Measurements from ENCODE around the gene STAC.
"Not testable (repeated sequence)": the region's sequence is repeated elsewhere in the genome, so short reads cannot be mapped to it uniquely, and the experiment has no call there.

Gene STAC

DNA sequence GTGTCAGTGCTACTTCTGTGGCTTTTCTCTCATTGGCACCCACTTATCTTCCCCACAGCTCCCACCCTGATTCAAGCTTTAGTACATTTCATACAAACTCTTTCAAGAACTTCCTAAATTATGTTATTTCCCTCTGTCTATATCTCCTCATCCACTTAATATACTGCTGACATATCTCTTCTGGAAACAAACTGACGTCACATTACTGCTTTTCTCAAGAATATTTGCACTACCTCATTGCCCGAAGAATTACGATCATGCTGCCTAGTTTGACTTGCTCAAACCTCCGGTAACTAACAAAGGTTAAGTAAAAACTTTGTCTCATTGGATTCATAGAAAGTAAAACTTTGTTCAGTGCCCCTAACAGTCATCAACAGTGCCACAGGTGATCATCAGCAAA lies 76.5 kb downstream of the STAC start:
- TF ChIP-seq EZH2phosphoT487 (IDR thresholded peaks at IDR 0.05; ENCODE audit: low read depth): no peak
- TF ChIP-seq, protein P1, sequence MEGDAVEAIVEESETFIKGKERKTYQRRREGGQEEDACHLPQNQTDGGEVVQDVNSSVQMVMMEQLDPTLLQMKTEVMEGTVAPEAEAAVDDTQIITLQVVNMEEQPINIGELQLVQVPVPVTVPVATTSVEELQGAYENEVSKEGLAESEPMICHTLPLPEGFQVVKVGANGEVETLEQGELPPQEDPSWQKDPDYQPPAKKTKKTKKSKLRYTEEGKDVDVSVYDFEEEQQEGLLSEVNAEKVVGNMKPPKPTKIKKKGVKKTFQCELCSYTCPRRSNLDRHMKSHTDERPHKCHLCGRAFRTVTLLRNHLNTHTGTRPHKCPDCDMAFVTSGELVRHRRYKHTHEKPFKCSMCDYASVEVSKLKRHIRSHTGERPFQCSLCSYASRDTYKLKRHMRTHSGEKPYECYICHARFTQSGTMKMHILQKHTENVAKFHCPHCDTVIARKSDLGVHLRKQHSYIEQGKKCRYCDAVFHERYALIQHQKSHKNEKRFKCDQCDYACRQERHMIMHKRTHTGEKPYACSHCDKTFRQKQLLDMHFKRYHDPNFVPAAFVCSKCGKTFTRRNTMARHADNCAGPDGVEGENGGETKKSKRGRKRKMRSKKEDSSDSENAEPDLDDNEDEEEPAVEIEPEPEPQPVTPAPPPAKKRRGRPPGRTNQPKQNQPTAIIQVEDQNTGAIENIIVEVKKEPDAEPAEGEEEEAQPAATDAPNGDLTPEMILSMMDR (IDR thresholded peaks at IDR 0.05; ENCODE audit: low read depth, low read length): no peak
- Histone ChIP-seq H3K27ac (ENCODE audit: low read length) (no peak overlapping the region), H3K79me2 (ENCODE audit: low read length) (no peaks in the 10 kb centered on the region), H3K9ac (ENCODE audit: low read length) (no peak overlapping the region), H3K36me3 (replicated peaks; ENCODE audit: low read depth, low read length) (no peaks in the 10 kb centered on the region), H3K4me3 (ENCODE audit: low read length) (no peak overlapping the region), H3K4me2 (ENCODE audit: low read length) (no peak overlapping the region), H2AFZ (ENCODE audit: low read depth, low read length) (no peak overlapping the region), H3K9me3 (ENCODE audit: insufficient read depth, low read length) (no peaks in the 10 kb centered on the region), H4K20me1 (ENCODE audit: insufficient read depth, low read length) (no peaks in the 10 kb centered on the region), H3K4me1 (ENCODE audit: low read length) (no peaks in the 10 kb centered on the region), H3K27me3 (ENCODE audit: low read depth, low read length) (no peaks in the 10 kb centered on the region)

DNA sequence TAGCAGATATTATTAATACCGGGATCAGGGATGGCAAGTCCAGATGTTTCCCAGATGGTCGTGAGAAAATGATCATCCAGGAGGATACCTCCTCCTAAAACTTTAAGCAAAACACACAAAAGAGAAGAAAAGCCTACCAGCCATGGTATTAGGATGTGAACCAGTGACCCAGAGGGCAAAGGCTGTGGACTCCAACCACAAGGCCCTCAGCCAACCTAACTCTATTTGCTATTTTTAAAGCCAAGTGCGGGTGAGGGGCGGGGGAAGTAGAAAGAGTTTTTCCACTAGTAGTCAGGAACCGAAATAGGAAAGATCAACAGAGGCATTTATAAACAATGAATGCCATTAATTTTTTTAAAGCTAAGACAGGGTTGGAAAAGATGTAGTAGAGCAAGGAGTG lies 77.4 kb downstream of the STAC start:
- Histone ChIP-seq H2AFZ (ENCODE audit: low read depth, low read length) (no peak overlapping the region), H3K36me3 (replicated peaks; ENCODE audit: low read depth, low read length) (no peaks in the 10 kb centered on the region), H3K27me3 (ENCODE audit: low read depth, low read length) (no peaks in the 10 kb centered on the region), H3K4me3 (ENCODE audit: low read length) (no peak overlapping the region), H3K9ac (ENCODE audit: low read length) (no peak overlapping the region), H3K79me2 (ENCODE audit: low read length) (no peaks in the 10 kb centered on the region), H4K20me1 (ENCODE audit: insufficient read depth, low read length) (no peaks in the 10 kb centered on the region), H3K9me3 (ENCODE audit: insufficient read depth, low read length) (no peaks in the 10 kb centered on the region), H3K4me1 (ENCODE audit: low read length) (no peaks in the 10 kb centered on the region), H3K27ac (ENCODE audit: low read length) (no peak overlapping the region), H3K4me2 (ENCODE audit: low read length) (no peak overlapping the region)
- TF ChIP-seq EZH2phosphoT487 (IDR thresholded peaks at IDR 0.05; ENCODE audit: low read depth): no peak
- TF ChIP-seq, protein P1 (IDR thresholded peaks at IDR 0.05; ENCODE audit: low read depth, low read length): no peak

DNA sequence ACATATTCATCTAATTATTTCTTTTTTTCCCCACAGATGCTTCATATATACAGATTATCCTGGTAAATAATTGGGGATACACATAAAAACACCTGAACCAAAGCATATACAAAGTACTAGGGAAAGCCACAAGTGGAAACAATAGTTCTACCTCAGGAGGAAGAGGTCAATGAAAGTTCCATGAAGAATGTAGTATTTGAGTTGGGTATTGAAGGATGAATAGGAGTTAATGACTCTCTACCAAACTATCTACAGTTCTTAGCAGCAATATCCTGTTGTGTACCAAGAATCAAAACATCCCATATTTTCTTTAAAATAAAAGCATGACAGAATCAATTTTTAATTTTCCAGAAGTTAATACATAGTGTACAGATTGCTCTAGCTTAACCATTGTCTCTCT lies 78.9 kb downstream of the STAC start:
- no peaks in the 10 kb centered on the region for H3K36me3 ChIP-seq (replicated peaks; ENCODE audit: low read depth, low read length)
- TF ChIP-seq EZH2phosphoT487 (IDR thresholded peaks at IDR 0.05; ENCODE audit: low read depth): no peak
- TF ChIP-seq, protein P1 (IDR thresholded peaks at IDR 0.05; ENCODE audit: low read depth, low read length): no peak
- H4K20me1 ChIP-seq (ENCODE audit: insufficient read depth, low read length): no peaks in the 10 kb centered on the region
- no peaks in the 10 kb centered on the region for H3K4me1 ChIP-seq (ENCODE audit: low read length)
- no peak overlapping the region for H3K4me3 ChIP-seq (ENCODE audit: low read length)
- no peaks in the 10 kb centered on the region for H3K79me2 ChIP-seq (ENCODE audit: low read length)
- no peak overlapping the region for H2AFZ ChIP-seq (ENCODE audit: low read depth, low read length)
- no peak overlapping the region for H3K9ac ChIP-seq (ENCODE audit: low read length)
- H3K4me2 ChIP-seq (ENCODE audit: low read length): no peak overlapping the region
- no peak overlapping the region for H3K27ac ChIP-seq (ENCODE audit: low read length)
- no peaks in the 10 kb centered on the region for H3K9me3 ChIP-seq (ENCODE audit: insufficient read depth, low read length)
- no peaks in the 10 kb centered on the region for H3K27me3 ChIP-seq (ENCODE audit: low read depth, low read length)

DNA sequence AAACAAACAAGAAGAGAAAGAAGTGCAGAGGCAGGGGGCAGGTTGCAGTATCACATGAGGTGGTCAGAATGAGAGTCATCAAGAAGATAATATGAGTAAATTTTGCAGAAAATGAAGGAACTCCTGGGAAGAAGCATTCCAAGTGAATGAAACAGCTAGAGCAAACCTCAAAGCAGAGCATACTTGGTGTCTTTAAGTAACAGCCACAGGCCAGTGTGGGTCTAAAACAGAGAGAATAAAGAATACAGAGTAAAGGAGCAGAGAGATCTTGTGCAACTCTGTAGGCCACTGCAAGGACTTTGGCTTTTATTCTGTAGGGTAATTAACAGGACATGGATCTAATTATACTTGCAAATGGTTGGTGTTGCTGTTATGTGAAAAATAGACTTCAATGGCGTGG lies 81.3 kb downstream of the STAC start:
- no peaks in the 10 kb centered on the region for H4K20me1 ChIP-seq (ENCODE audit: insufficient read depth, low read length)
- no peaks in the 10 kb centered on the region for H3K27me3 ChIP-seq (ENCODE audit: low read depth, low read length)
- no peaks in the 10 kb centered on the region for H3K79me2 ChIP-seq (ENCODE audit: low read length)
- H3K9ac ChIP-seq (ENCODE audit: low read length): no peak overlapping the region
- no peak overlapping the region for H3K4me2 ChIP-seq (ENCODE audit: low read length)
- TF ChIP-seq, protein P1 (IDR thresholded peaks at IDR 0.05; ENCODE audit: low read depth, low read length): no peak
- TF ChIP-seq EZH2phosphoT487 (IDR thresholded peaks at IDR 0.05; ENCODE audit: low read depth): no peak
- H3K27ac ChIP-seq (ENCODE audit: low read length): no peak overlapping the region
- no peaks in the 10 kb centered on the region for H3K9me3 ChIP-seq (ENCODE audit: insufficient read depth, low read length)
- no peaks in the 10 kb centered on the region for H3K36me3 ChIP-seq (replicated peaks; ENCODE audit: low read depth, low read length)
- H2AFZ ChIP-seq (ENCODE audit: low read depth, low read length): no peak overlapping the region
- no peaks in the 10 kb centered on the region for H3K4me1 ChIP-seq (ENCODE audit: low read length)
- no peak overlapping the region for H3K4me3 ChIP-seq (ENCODE audit: low read length)

DNA sequence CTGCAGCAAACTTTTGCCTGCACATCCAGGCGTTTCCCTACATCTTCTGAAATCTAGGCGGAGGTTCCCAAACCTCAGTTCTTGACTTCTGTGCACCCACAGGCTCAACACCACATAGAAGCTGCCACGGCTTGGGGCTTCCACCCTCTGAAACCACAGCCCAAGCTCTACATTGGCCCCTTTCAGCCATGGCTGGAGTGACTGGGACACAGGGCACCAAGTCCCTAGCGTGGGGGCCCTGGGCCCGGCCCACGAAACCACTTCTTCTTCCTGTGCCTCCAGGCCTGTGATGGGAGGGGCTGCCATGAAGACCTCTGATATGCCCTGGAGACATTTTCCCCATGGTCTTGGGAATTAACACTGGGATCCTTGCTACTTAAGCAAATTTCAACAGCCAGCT lies 91.7 kb downstream of the STAC start:
- not testable (repeated sequence) for H3K79me2 ChIP-seq (ENCODE audit: low read length); H3K27ac ChIP-seq (ENCODE audit: low read length); H3K4me2 ChIP-seq (ENCODE audit: low read length); H3K27me3 ChIP-seq (ENCODE audit: low read depth, low read length); H3K9me3 ChIP-seq (ENCODE audit: insufficient read depth, low read length); H3K4me1 ChIP-seq (ENCODE audit: low read length); H3K36me3 ChIP-seq (replicated peaks; ENCODE audit: low read depth, low read length); H3K4me3 ChIP-seq (ENCODE audit: low read length); H4K20me1 ChIP-seq (ENCODE audit: insufficient read depth, low read length); H3K9ac ChIP-seq (ENCODE audit: low read length); H2AFZ ChIP-seq (ENCODE audit: low read depth, low read length)
